GM23248 (cell line): Measurements from ENCODE around the gene FRAT1. TPM values are rescaled to one million over a fixed set of nuclear protein-coding genes. Genes with fewer than 3 reads are reported as not detected.

Source experiments
- DNase-seq: peaks from one replicate; pipeline ENCODE4 v3.0.0-alpha.2; 2015
- H2AFZ ChIP-seq: fragments of 200-600 bp; sonication (generic); 2 replicates; pipeline ENCODE4 v1.6.1; 2016; ENCODE audit warnings: antibody characterized with exemption
- H3F3A ChIP-seq: fragments of 200-600 bp; sonication (generic); 2 replicates; pipeline ENCODE4 v1.6.1; 2016; ENCODE audit warnings: mild to moderate bottlenecking, antibody characterized with exemption, mixed run types; ENCODE audit not compliant: insufficient read depth
- H3K27ac ChIP-seq: fragments of 200-600 bp; sonication (generic); 2 replicates; pipeline ENCODE4 v1.5.1; 2016; ENCODE audit warnings: mild to moderate bottlenecking
- H3K27me3 ChIP-seq: fragments of 200-600 bp; sonication (generic); replicated peaks from 2 replicates; pipeline ENCODE4 v1.6.1; 2016; ENCODE audit warnings: mild to moderate bottlenecking; ENCODE audit not compliant: insufficient read depth
- H3K36me3 ChIP-seq: fragments of 200-600 bp; sonication (generic); 2 replicates; pipeline ENCODE4 v1.6.1; 2016; ENCODE audit warnings: low read depth, mild to moderate bottlenecking
- H3K4me1 ChIP-seq: fragments of 200-600 bp; sonication (generic); 2 replicates; pipeline ENCODE4 v1.6.1; 2016; ENCODE audit warnings: mild to moderate bottlenecking; ENCODE audit not compliant: insufficient read depth
- H3K4me2 ChIP-seq: fragments of 200-600 bp; sonication (generic); one replicate; pipeline ENCODE4 v1.6.1; 2016; ENCODE audit warnings: mild to moderate bottlenecking; ENCODE audit not compliant: unreplicated experiment
- H3K4me3 ChIP-seq: fragments of 200-600 bp; sonication (generic); 2 replicates; pipeline ENCODE4 v1.5.1; 2016; ENCODE audit warnings: mild to moderate bottlenecking
- H3K79me2 ChIP-seq: fragments of 200-600 bp; sonication (generic); 2 replicates; pipeline ENCODE4 v1.6.1; 2016; ENCODE audit warnings: mild to moderate bottlenecking; ENCODE audit not compliant: insufficient read depth
- H3K9ac ChIP-seq: fragments of 200-600 bp; sonication (generic); 2 replicates; pipeline ENCODE4 v1.6.1; 2016; ENCODE audit warnings: mild to moderate bottlenecking
- H3K9me2 ChIP-seq: fragments of 200-600 bp; sonication (generic); 2 replicates; pipeline ENCODE4 v1.6.1; 2016; ENCODE audit warnings: mixed run types, mild to moderate bottlenecking, moderate library complexity; ENCODE audit not compliant: insufficient read depth
- H3K9me3 ChIP-seq: fragments of 200-600 bp; sonication (generic); one replicate; pipeline ENCODE4 v1.6.1; 2017; ENCODE audit warnings: low read depth
- H4K20me1 ChIP-seq: fragments of 200-600 bp; sonication (generic); 2 replicates; pipeline ENCODE4 v1.6.0; 2016; ENCODE audit not compliant: insufficient read depth
- EZH2 ChIP-seq: fragments of 200-600 bp; sonication (generic); IDR thresholded peaks from 2 replicates; pipeline ENCODE4 v1.6.1; 2018; ENCODE audit warnings: antibody characterized with exemption, mild to moderate bottlenecking; ENCODE audit not compliant: insufficient read depth, poor library complexity, severe bottlenecking
- EZH2phosphoT487 ChIP-seq: fragments of 200-600 bp; sonication (generic); IDR thresholded peaks from 2 replicates; pipeline ENCODE4 v1.6.1; 2018; ENCODE audit warnings: antibody characterized with exemption, moderate library complexity, mild to moderate bottlenecking, low read depth; ENCODE audit not compliant: insufficient read depth
- WGBS, 2 experiments: methylation state at CpG; one replicate each; pipeline ENCODE4 v1.1.6; 2015 to 2017; ENCODE audit warnings: low lambda C conversion rate in 2 of 2, low coverage in 1 of 2; ENCODE audit errors: missing lambda C conversion rate in 2 of 2; 5-methylcytosine and 5-hydroxymethylcytosine counted together
- in situ Hi-C: fragments of 300-500 bp; cut with MboI; formaldehyde crosslinking; loops from 2 replicates; pipeline ENCODE4 v1.15.0; 2020
- polyA plus RNA-seq: library from polyadenylated mRNA; unstranded; fragments of >200 nt; fragmentation: Nextera tagmentation; extraction: Ambion mirVana; gene quantifications from 2 replicates; pipeline ENCODE4 v1.2.1, GENCODE V29; 2016
- total RNA-seq: library from RNA; depleted of rRNA; stranded (reverse); fragments of >200 nt; shearing (Covaris generic); gene quantifications from 2 replicates; pipeline ENCODE4 v1.2.3, GENCODE V29; 2014

FRAT1 gene
- total and polyA plus RNA-seq, 2 experiments from 2014 or later = 0.44 to 1.8 TPM

GRCh38 chr10:97329766-97330165 lies 10.7 kb downstream of the FRAT1 start:
- no peaks in the 10 kb centered on the region for H3K9me3 ChIP-seq
- no peak overlapping the region for H3K4me2 ChIP-seq
- no peaks in the 10 kb centered on the region for H3K9me2 ChIP-seq
- DNase-seq = no peak
- H3K4me1 ChIP-seq = peaks cover 13% of the 10 kb centered on the region
- TF ChIP-seq EZH2phosphoT487 = no peak
- no peak for TF ChIP-seq EZH2
- peaks cover 39% of the 10 kb centered on the region for H3K79me2 ChIP-seq
- H3K36me3 ChIP-seq = no peaks in the 10 kb centered on the region
- H3F3A ChIP-seq = peaks cover 16% of the 10 kb centered on the region
- H4K20me1 ChIP-seq = no peaks in the 10 kb centered on the region
- no peak overlapping the region for H2AFZ ChIP-seq
- WGBS, 2 experiments = 97 to 98% methylated on average over 2 to 5 of the region's 5 CpGs
- in situ Hi-C loops = no loop called here
- H3K4me3 ChIP-seq = no peak overlapping the region
- no peak overlapping the region for H3K27ac ChIP-seq
- no peak overlapping the region for H3K9ac ChIP-seq
- H3K27me3 ChIP-seq = no peaks in the 10 kb centered on the region

- H3K4me1 ChIP-seq = peaks cover 13% of the 10 kb centered on the region
- peak overlapping the region; percentile 88; the same call in 1 of the 2 replicates for H3K27ac ChIP-seq
- H3K9me3 ChIP-seq = no peaks in the 10 kb centered on the region
- TF ChIP-seq EZH2 (no peak), EZH2phosphoT487 (no peak)
- no peak overlapping the region for H2AFZ ChIP-seq
- peak overlapping the region; percentile 91 for H3K9ac ChIP-seq
- H3K79me2 ChIP-seq = peaks cover 39% of the 10 kb centered on the region
- no peak for DNase-seq
- H3K9me2 ChIP-seq = no peaks in the 10 kb centered on the region
- WGBS, 2 experiments = 48 to 53% methylated on average over 6 of the region's 6 CpGs
- peaks cover 20% of the 10 kb centered on the region for H3F3A ChIP-seq
- peak overlapping the region; percentile 94; the same call in 1 of the 2 replicates for H3K4me3 ChIP-seq
- in situ Hi-C loops = no loop called here
- H3K4me2 ChIP-seq = peak overlapping the region; percentile 96
- no peaks in the 10 kb centered on the region for H4K20me1 ChIP-seq
- no peaks in the 10 kb centered on the region for H3K36me3 ChIP-seq
- no peaks in the 10 kb centered on the region for H3K27me3 ChIP-seq
These were observed 12.2 kb downstream of the FRAT1 start for GRCh38 chr10:97331153-97331703.

- 1 to 3% methylated on average over 18 of the region's 18 CpGs for WGBS, 2 experiments
- H3K9me2 ChIP-seq = no peaks in the 10 kb centered on the region
- no peaks in the 10 kb centered on the region for H3K9me3 ChIP-seq
- peaks cover 39% of the 10 kb centered on the region for H3K79me2 ChIP-seq
- no peaks in the 10 kb centered on the region for H3K36me3 ChIP-seq
- H3K4me1 ChIP-seq = peaks cover 19% of the 10 kb centered on the region
- peaks cover 26% of the 10 kb centered on the region for H3F3A ChIP-seq
- H3K9ac ChIP-seq = peak overlapping the region; percentile 91
- peak overlapping the region; percentile 88 for H3K27ac ChIP-seq
- 0 out of 2 replicates have a peak, but pooled peaks cover 8% of the 10 kb centered on the region for H3K27me3 ChIP-seq
- H3K4me2 ChIP-seq = peak overlapping the region; percentile 96
- DNase-seq = peak; percentile 90
- no peaks in the 10 kb centered on the region for H4K20me1 ChIP-seq
- in situ Hi-C loops = no loop called here
- peak overlapping the region; percentile 94 for H3K4me3 ChIP-seq
- TF ChIP-seq EZH2phosphoT487 = no peak
- H2AFZ ChIP-seq = peak overlapping the region; percentile 89
These were observed 13.7 kb downstream of the FRAT1 start for GRCh38 chr10:97332591-97333350.

GRCh38 chr10:97333351-97333600 lies 14.2 kb downstream of the FRAT1 start:
- in situ Hi-C loops = no loop called here
- H3K9me2 ChIP-seq = no peaks in the 10 kb centered on the region
- peak overlapping the region; percentile 88 for H3K27ac ChIP-seq
- TF ChIP-seq EZH2phosphoT487 (no peak), EZH2 (no peak)
- no peaks in the 10 kb centered on the region for H3K36me3 ChIP-seq
- H3F3A ChIP-seq = peaks cover 29% of the 10 kb centered on the region
- no peaks in the 10 kb centered on the region for H4K20me1 ChIP-seq
- peak overlapping the region; percentile 89 for H2AFZ ChIP-seq
- H3K4me3 ChIP-seq = peak overlapping the region; percentile 94
- H3K9ac ChIP-seq = peak overlapping the region; percentile 91
- H3K4me1 ChIP-seq = peaks cover 19% of the 10 kb centered on the region
- 1 to 3% methylated on average over 7 of the region's 7 CpGs for WGBS, 2 experiments
- no peaks in the 10 kb centered on the region for H3K9me3 ChIP-seq
- 0 out of 2 replicates have a peak, but pooled peaks cover 8% of the 10 kb centered on the region for H3K27me3 ChIP-seq
- peak overlapping the region; percentile 96 for H3K4me2 ChIP-seq
- peaks cover 39% of the 10 kb centered on the region for H3K79me2 ChIP-seq
- peak; percentile 61 for DNase-seq
